K562 (cell line): ENCODE measurements around the gene CLCNKA. TPM values are rescaled to one million over a fixed set of nuclear protein-coding genes. Genes with fewer than 3 reads are reported as not detected.

ENCODE experiments used
- ATAC-seq: fragments of 200-7000 bp; cut with Tn5 transposase; 3 replicates; pipeline ENCODE4 v1.9.1; 2020; ENCODE audit warnings: moderate library complexity
- BruUV-seq: library from RNA; stranded (reverse); fragments of 400-500 nt; replicated peaks from 2 replicates; lab custom pipeline; 2021; lab: Mats Ljungman, UMichigan
- CTCF ChIA-PET: fragments of 300-600 bp; formaldehyde crosslinking; extraction: SDS; loops from one replicate; lab custom pipeline; 2021; ENCODE audit warnings: low intra/inter-chr PET ratio; lab: Yijun Ruan, JAX
- POLR2A ChIA-PET: fragments of 300-600, 350-650 bp; sonication (Branson Sonifier 250); formaldehyde crosslinking; extraction: SDS; loops from one replicate; lab custom pipeline; 2021; ENCODE audit warnings: antibody characterized with exemption, inconsistent platforms; lab: Yijun Ruan, JAX
- DNase-seq, 4 experiments: peaks; one replicate each; pipeline versions ENCODE4 v3.0.0 to v3.0.0-alpha.2; 2011 to 2018; ENCODE audit warnings: low spot score in 3 of 4, mixed read lengths in 3 of 4; ENCODE audit errors: extremely low read depth in 1 of 4
- FAIRE-seq: peaks from 2 replicates; lab custom pipeline; 2011; peaks lifted over from hg19 to GRCh38; lab: Jason Lieb, UNC
- H2AFZ ChIP-seq: 2 replicates; pipeline ENCODE4 v1.6.0; 2011; ENCODE audit warnings: low read depth, low read length, control low read depth, inconsistent platforms
- H3K27ac ChIP-seq: fragments of 200-600 bp; 3 replicates; pipeline ENCODE4 v1.8.0; 2011; ENCODE audit warnings: low read depth, mild to moderate bottlenecking, control low read depth, inconsistent platforms, low read length, moderate library complexity, mixed read lengths; ENCODE audit errors: extremely low read depth
- H3K27me3 ChIP-seq, 2 experiments: fragments of 300-600 bp in 1 of 2; 2 replicates in 1 of 2; 3 replicates in 1 of 2; pipeline versions ENCODE4 v1.6.0 to v1.8.0; 2011; ENCODE audit warnings: inconsistent platforms in 2 of 2, low read length in 2 of 2, mild to moderate bottlenecking in 1 of 2, mixed read lengths in 1 of 2, moderate library complexity in 1 of 2; ENCODE audit not compliant: control insufficient read depth in 2 of 2, insufficient read depth in 2 of 2
- H3K36me3 ChIP-seq: fragments of 300-600 bp; 3 replicates; pipeline ENCODE4 v1.8.0; 2011; ENCODE audit warnings: mild to moderate bottlenecking, low read length, inconsistent platforms; ENCODE audit not compliant: control insufficient read depth, insufficient read depth
- H3K4me1 ChIP-seq, 2 experiments: fragments of 200-600 bp in 1 of 2; replicated peaks in 1 of 2; 2 replicates in 1 of 2; 3 replicates in 1 of 2; pipeline versions ENCODE4 v1.5.1 to v1.8.0; 2011; ENCODE audit warnings: inconsistent platforms in 2 of 2, low read length in 2 of 2, mild to moderate bottlenecking in 1 of 2, mixed read lengths in 1 of 2, moderate library complexity in 1 of 2; ENCODE audit not compliant: control insufficient read depth in 2 of 2, insufficient read depth in 2 of 2
- H3K4me2 ChIP-seq: 2 replicates; pipeline ENCODE4 v1.6.1; 2011; ENCODE audit warnings: low read length, control low read depth, inconsistent platforms, mixed read lengths; ENCODE audit not compliant: insufficient read depth
- H3K4me3 ChIP-seq: fragments of 200-600 bp; sonication (generic), shearing (Covaris generic); 2 replicates; pipeline ENCODE4 v1.5.1; 2016; ENCODE audit warnings: control low read depth, inconsistent platforms
- H3K79me2 ChIP-seq: fragments of 200-600 bp; 3 replicates; pipeline ENCODE4 v1.8.0; 2011; ENCODE audit warnings: low read length, inconsistent platforms; ENCODE audit not compliant: control insufficient read depth, insufficient read depth
- H3K9ac ChIP-seq, 2 experiments: 2 replicates each; pipeline versions ENCODE4 v1.6.0 to v1.6.1; 2011; ENCODE audit warnings: low read depth in 2 of 2, low read length in 2 of 2, control low read depth in 1 of 2, inconsistent platforms in 1 of 2, mild to moderate bottlenecking in 1 of 2, mixed read lengths in 1 of 2; ENCODE audit not compliant: insufficient read depth in 1 of 2
- H3K9me1 ChIP-seq: one replicate; pipeline ENCODE4 v1.6.0; 2011; ENCODE audit warnings: inconsistent platforms, mild to moderate bottlenecking, low read length, moderate library complexity; ENCODE audit not compliant: control insufficient read depth, insufficient read depth
- H3K9me3 ChIP-seq: replicated peaks from 2 replicates; pipeline ENCODE4 v1.5.1; 2011; ENCODE audit warnings: low read depth, low read length, inconsistent platforms; ENCODE audit not compliant: control insufficient read depth, insufficient read depth
- H4K20me1 ChIP-seq: replicated peaks from 2 replicates; pipeline ENCODE4 v1.6.1; 2011; ENCODE audit warnings: low read length, inconsistent platforms, mixed read lengths; ENCODE audit not compliant: control insufficient read depth, insufficient read depth
- CTBP1 ChIP-seq: fragments of 450-650 bp; IDR thresholded peaks from 2 replicates; pipeline ENCODE4 v1.6.1; 2016; ENCODE audit warnings: borderline replicate concordance
- DMBX1 ChIP-seq: fragments of 250-450 bp; sonication (Bioruptor Pico); IDR thresholded peaks from 2 replicates; pipeline ENCODE4 v1.8.0; 2022; ENCODE audit warnings: inconsistent platforms, mild to moderate bottlenecking, moderate library complexity, borderline replicate concordance
- GABPB1 ChIP-seq: sonication (generic); formaldehyde crosslinking; IDR thresholded peaks from 2 replicates; pipeline ENCODE4 v1.8.0; 2022; ENCODE audit warnings: mild to moderate bottlenecking, missing genetic modification reagents
- KAT2B ChIP-seq: IDR thresholded peaks from one replicate; pipeline ENCODE4 v1.6.1; 2012; ENCODE audit warnings: low read depth, mild to moderate bottlenecking, control low read depth, inconsistent platforms, low read length, moderate library complexity
- MEF2D ChIP-seq: conservative IDR thresholded peaks from 2 replicates; pipeline ENCODE4 v1.6.1; 2016; ENCODE audit warnings: low read depth, missing genetic modification characterization, missing compliant biosample characterization
- NCOA2 ChIP-seq, 2 experiments: fragments of 450-650 bp; IDR thresholded peaks; 2 replicates each; pipeline ENCODE4 v1.6.1; 2018; ENCODE audit warnings: mild to moderate bottlenecking in 2 of 2, moderate library complexity in 1 of 2; ENCODE audit not compliant: partially characterized antibody in 2 of 2
- RAD51 ChIP-seq: fragments of 450-650 bp; IDR thresholded peaks from 2 replicates; pipeline ENCODE4 v1.7.1; 2016; ENCODE audit warnings: low read depth, mild to moderate bottlenecking, borderline replicate concordance
- REST ChIP-seq, 2 experiments: fragments of 450-650 bp; formaldehyde crosslinking in 1 of 2; IDR thresholded peaks; 2 replicates each; pipeline versions ENCODE4 v1.4.0 to v1.6.1; 2014 to 2020; ENCODE audit warnings: mild to moderate bottlenecking in 2 of 2, borderline replicate concordance in 1 of 2, low read depth in 1 of 2
- SMAD3 ChIP-seq: fragments of 450-650 bp; formaldehyde crosslinking; conservative IDR thresholded peaks from 2 replicates; pipeline ENCODE4 v1.4.0; 2020; ENCODE audit warnings: mild to moderate bottlenecking
- XRCC5 ChIP-seq: fragments of 200-400 bp; formaldehyde crosslinking; IDR thresholded peaks from 2 replicates; pipeline ENCODE4 v1.6.1; 2017; ENCODE audit warnings: low read depth, mild to moderate bottlenecking, low read length
- ZKSCAN3 ChIP-seq: fragments of 250-450 bp; sonication (Bioruptor Pico); IDR thresholded peaks from 2 replicates; pipeline ENCODE4 v1.4.0; 2020
- ZNF121 ChIP-seq: sonication (generic); formaldehyde crosslinking; conservative IDR thresholded peaks from 2 replicates; pipeline ENCODE4 v1.8.0; 2022; ENCODE audit warnings: missing genetic modification reagents
- ZNF764 ChIP-seq: fragments of 250-450 bp; sonication (Bioruptor Pico); IDR thresholded peaks from 2 replicates; pipeline ENCODE4 v1.4.0; 2020; ENCODE audit warnings: low read depth, mild to moderate bottlenecking, moderate library complexity
- ZSCAN29 ChIP-seq: fragments of 450-650 bp; IDR thresholded peaks from 2 replicates; pipeline ENCODE4 v1.6.1; 2017
- ZZZ3 ChIP-seq: fragments of 450-650 bp; IDR thresholded peaks from 2 replicates; pipeline ENCODE4 v1.6.1; 2016; ENCODE audit warnings: antibody characterized with exemption, mild to moderate bottlenecking, moderate library complexity
- WGBS: fragments of 100-300 bp; shearing (Covaris generic); methylation state at CpG from one replicate; pipeline ENCODE4 v1.1.6; 2016; ENCODE audit warnings: low coverage, mixed read lengths; ENCODE audit not compliant: insufficient coverage; ENCODE audit errors: missing lambda C conversion rate; 5-methylcytosine and 5-hydroxymethylcytosine counted together
- in situ Hi-C: fragments of 300-500 bp; cut with MboI; formaldehyde crosslinking; loops from 4 replicates; pipeline ENCODE4 v1.15.0; 2018; ENCODE audit warnings: inconsistent platforms, mixed read lengths
- intact Hi-C: fragments of 100-400 bp; cut with micrococcal nuclease; formaldehyde crosslinking; loops from 2 replicates; pipeline ENCODE4 v1.14.2; 2022
- polyA plus RNA-seq, 8 experiments: library from polyadenylated mRNA; depleted of rRNA in 4 of 8; stranded (reverse) in 5 of 8; unstranded in 3 of 8; fragments of >200 nt; fragmentation: Nextera tagmentation in 2 of 8; fragmentation: Illumina TruSeq in 1 of 8; extraction: Ambion mirVana in 2 of 8; extraction: Trizol in 1 of 8; gene quantifications; 2 replicates each; pipeline versions ENCODE4 v1.2.1 to v1.2.3, GENCODE V29; 2011 to 2014; ENCODE audit warnings: inconsistent platforms in 1 of 8, missing spikeins in 1 of 8
- total RNA-seq, 7 experiments: library from RNA; depleted of rRNA in 6 of 7; stranded (reverse); fragments of >200 nt in 6 of 7; fragmentation: Illumina TruSeq in 2 of 7; extraction: Trizol in 2 of 7; gene quantifications; 2 replicates each; pipeline versions ENCODE4 v1.2.1 to v1.2.3, GENCODE V29; 2011 to 2021; ENCODE audit warnings: low replicate concordance in 1 of 7
- TF ChIP-seq, protein P1 (sequence below): sonication (generic); formaldehyde crosslinking; IDR thresholded peaks from 2 replicates; pipeline ENCODE4 v1.5.0; 2020; ENCODE audit warnings: missing genetic modification reagents

CLCNKA gene
- total and polyA plus RNA-seq, 9 of the 15 experiments (the other 6 are each of a cell fraction or from before 2014, with no cell fraction given): 0.03 to 0.37 (median 0.10) TPM; not detected in 3

- peak overlapping the region in 1 of 2 experiments; percentile 15; a peak in 1 of 4 replicates for H3K9ac ChIP-seq
- FAIRE-seq (no peak), DNase-seq (no peak), ATAC-seq (no peak)
- BruUV-seq: no TSS peak
- H3K4me3 ChIP-seq: no peak overlapping the region
- intact Hi-C loops: no loop called here
- no peaks in the 10 kb centered on the region for H4K20me1 ChIP-seq
- no peak overlapping the region for H3K4me2 ChIP-seq
- H3K9me1 ChIP-seq: no peaks in the 10 kb centered on the region
- no peaks in the 10 kb centered on the region for H3K79me2 ChIP-seq
- CTCF ChIA-PET: no interaction called here
- H3K4me1 ChIP-seq: peaks cover under 1 to 56% of the 10 kb centered on the region in 2 experiments; a peak in 4 of 5 replicates
- H3K9me3 ChIP-seq: no peaks in the 10 kb centered on the region
- in situ Hi-C loops: no loop called here
- no peaks in the 10 kb centered on the region for H3K36me3 ChIP-seq
- peaks cover 7 to 37% of the 10 kb centered on the region in 2 experiments; a peak in 3 of 5 replicates for H3K27me3 ChIP-seq
- WGBS: 47% methylated on average over 6 of the region's 6 CpGs
- TF ChIP-seq ZNF121 (CRISPR knock-in tag): no peak
- no peak for TF ChIP-seq KAT2B
- no peak for TF ChIP-seq RAD51
- TF ChIP-seq DMBX1 (CRISPR knock-in tag): no peak
- no peak for TF ChIP-seq SMAD3
- TF ChIP-seq ZKSCAN3 (CRISPR knock-in tag): no peak
- TF ChIP-seq XRCC5: no peak
- no peak for TF ChIP-seq MEF2D
- no peak for TF ChIP-seq NCOA2 (IDR thresholded peaks at IDR 0.05; ENCODE audit: partially characterized antibody in 2 of 2)
- TF ChIP-seq REST (IDR thresholded peaks at IDR 0.05; ENCODE audit: borderline replicate concordance): no peak
- no peak for TF ChIP-seq REST (CRISPR knock-in tag; IDR thresholded peaks at IDR 0.05; ENCODE audit: low read depth)
- TF ChIP-seq ZZZ3: no peak
- no peak for TF ChIP-seq ZSCAN29
- TF ChIP-seq ZNF764: no peak
- TF ChIP-seq, protein P1, sequence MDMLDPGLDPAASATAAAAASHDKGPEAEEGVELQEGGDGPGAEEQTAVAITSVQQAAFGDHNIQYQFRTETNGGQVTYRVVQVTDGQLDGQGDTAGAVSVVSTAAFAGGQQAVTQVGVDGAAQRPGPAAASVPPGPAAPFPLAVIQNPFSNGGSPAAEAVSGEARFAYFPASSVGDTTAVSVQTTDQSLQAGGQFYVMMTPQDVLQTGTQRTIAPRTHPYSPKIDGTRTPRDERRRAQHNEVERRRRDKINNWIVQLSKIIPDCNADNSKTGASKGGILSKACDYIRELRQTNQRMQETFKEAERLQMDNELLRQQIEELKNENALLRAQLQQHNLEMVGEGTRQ (CRISPR knock-in tag): no peak
- no peak for TF ChIP-seq CTBP1
- no peak for TF ChIP-seq GABPB1 (CRISPR knock-in tag)
- H3K27ac ChIP-seq: no peak overlapping the region
- no peak overlapping the region for H2AFZ ChIP-seq
- POLR2A ChIA-PET: interaction anchor here (1.2 kb wide), 1 partner anchor 37 kb away, joined by 3 read pairs; no protein-coding TSS in a partner anchor
These were observed 1.5 kb upstream of the CLCNKA start for GRCh38 chr1:16020325-16020724.
